GM19328 (cell line): Measurements from ENCODE around the gene SATB1.
"Not testable (repeated sequence)": the region's sequence is repeated elsewhere in the genome, so short reads cannot be mapped to it uniquely, and the experiment has no call there.

Experiments
- ATAC-seq: cut with Tn5 transposase; IDR thresholded peaks from one replicate; pipeline ENCODE4 v1.9.1; 2021; ENCODE audit warnings: mild to moderate bottlenecking, moderate library complexity; ENCODE audit not compliant: unreplicated experiment

The SATB1 gene

GRCh38 chr3:18424729-18425640, at the start of gene SATB1:
Gene SATB1 (minus strand): TSS chr3:18425339. CDS start chr3:18420967, 4,372 bp downstream.
- ATAC-seq: peak; percentile 44

DNA sequence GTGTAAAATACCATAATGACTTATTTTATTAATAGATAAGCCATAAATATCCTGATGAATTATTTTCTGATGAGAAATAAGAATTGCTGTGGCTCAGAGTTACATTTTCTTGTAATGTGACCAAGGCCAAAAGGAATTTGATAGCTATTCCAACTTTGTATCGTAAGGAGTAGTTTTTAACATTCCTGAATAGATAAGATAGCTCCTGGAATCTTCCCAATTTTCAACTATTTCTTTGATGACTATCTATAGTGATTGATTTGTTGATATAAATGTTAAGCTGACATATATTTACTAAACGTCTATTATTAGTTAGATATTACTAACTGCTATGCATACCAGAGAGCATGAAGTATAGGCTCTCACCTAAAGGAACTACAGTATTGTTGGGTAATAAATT, 49.1 kb upstream of the SATB1 start:
- ATAC-seq: no peak

GRCh38 chr3:18469775-18470174, 44.6 kb upstream of the SATB1 start:
- no peak for ATAC-seq

- ATAC-seq: no peak
Measured at GRCh38 chr3:18466136-18466535, 41.0 kb upstream of the SATB1 start.

DNA sequence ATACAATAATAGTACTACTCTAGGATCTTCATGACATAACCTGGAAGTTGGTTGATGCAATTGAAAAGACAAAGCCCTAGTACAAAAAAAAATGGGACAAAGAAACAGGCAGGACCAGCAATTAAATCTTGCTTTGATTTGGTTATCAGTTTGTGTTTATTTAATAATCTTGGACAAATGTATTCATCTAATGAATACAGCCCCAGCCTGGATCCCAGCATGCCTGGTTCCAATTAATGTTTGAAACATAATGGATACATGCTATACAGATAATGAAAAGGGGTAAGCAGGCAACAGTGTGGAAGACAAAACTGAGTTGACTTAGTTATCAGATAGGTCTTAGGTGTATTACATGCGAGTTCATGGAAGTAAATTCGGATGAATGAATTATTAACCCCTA, 29.6 kb upstream of the SATB1 start:
- ATAC-seq: no peak

DNA sequence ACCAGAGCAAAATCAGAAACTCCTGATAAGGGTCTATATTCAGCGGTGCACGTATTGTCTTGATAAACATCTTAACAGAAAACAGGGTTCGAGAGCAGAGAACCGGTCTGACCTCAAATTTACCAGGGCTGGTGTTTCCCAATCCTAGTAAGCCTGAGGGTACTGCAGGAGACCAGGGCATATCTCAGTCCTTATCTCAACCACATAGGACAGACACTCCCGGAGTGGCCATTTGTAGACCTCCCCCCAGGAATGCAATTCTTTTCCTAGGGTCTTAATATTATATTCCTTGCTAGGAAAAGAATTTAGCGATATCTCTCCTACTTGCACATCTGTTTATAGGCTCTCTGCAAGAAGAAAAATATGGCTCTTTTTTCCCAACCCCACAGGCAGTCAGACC, 24.5 kb upstream of the SATB1 start:
- ATAC-seq: not testable (repeated sequence)

- ATAC-seq: no peak
Measured at GRCh38 chr3:18447720-18448119, 22.6 kb upstream of the SATB1 start.

- no peak for ATAC-seq
Measured at GRCh38 chr3:18446149-18446825, 21.1 kb upstream of the SATB1 start.

DNA sequence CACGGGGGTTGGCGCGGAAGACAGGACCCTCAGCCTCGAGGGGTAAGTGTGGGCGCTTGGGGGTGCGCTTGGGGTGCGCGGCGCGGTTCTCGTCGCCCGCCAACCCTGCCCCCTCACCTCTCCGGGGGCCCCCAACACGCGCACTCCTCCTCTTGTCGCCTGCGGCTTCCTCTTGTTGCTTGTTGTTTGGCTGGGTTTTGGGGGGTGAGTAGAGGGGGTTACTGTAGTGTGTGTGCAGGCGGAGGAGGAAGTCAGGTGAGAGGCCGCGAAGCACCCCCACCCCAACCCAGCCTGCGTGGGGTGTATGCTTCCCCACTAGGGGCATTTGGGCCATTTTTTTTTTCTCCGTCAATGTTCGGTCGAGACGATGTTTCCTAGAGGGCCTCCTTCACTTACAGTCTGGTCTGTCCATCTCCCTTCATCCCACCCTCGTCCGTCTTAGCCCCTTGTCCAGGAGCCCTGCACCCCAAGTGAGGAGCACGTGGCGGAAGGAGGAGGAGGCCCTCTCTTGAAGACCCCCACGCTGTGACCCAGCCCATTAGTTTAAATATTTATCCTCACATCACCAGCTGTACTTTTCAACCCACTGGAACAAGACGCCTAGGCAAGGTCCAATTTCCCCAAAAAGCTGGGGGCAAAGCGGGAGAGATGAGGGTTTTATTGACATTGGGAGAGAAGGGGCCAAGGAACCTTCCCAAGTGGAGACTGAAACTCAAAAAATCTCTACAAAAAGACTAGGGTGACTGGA, 20.4 kb upstream of the SATB1 start:
- ATAC-seq: peak; percentile 11

GRCh38 chr3:18444595-18445400, 19.7 kb upstream of the SATB1 start:
- peak; percentile 94 for ATAC-seq

- no peak for ATAC-seq
Measured at GRCh38 chr3:18443665-18444594, 18.8 kb upstream of the SATB1 start.

- ATAC-seq: no peak
Measured at GRCh38 chr3:18442756-18443664, 17.9 kb upstream of the SATB1 start.

GRCh38 chr3:18441551-18441950, 16.4 kb upstream of the SATB1 start:
- no peak for ATAC-seq

- no peak for ATAC-seq
Measured at GRCh38 chr3:18440066-18440722, 15.1 kb upstream of the SATB1 start.

DNA sequence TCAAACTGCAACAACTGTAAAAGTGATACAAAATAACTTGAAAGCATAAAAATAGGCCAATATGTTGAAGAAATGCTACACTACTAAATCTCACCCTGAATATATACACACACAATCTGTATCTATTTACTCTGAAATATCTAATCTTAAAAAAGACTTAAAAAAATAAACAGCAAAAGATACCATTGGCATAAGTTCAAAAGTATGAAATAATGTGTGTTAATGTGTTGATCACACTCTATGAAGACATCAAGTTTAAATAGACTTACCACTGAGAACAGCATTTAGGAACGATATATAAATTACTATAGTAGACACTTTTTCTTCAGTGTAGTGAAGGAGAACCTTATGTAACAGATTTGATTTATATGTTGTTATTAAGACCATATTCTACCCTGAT, 14.1 kb upstream of the SATB1 start:
- ATAC-seq: no peak

GRCh38 chr3:18438586-18438985, 13.4 kb upstream of the SATB1 start:
- no peak for ATAC-seq

- no peak for ATAC-seq
Measured at GRCh38 chr3:18436213-18436612, 11.1 kb upstream of the SATB1 start.

DNA sequence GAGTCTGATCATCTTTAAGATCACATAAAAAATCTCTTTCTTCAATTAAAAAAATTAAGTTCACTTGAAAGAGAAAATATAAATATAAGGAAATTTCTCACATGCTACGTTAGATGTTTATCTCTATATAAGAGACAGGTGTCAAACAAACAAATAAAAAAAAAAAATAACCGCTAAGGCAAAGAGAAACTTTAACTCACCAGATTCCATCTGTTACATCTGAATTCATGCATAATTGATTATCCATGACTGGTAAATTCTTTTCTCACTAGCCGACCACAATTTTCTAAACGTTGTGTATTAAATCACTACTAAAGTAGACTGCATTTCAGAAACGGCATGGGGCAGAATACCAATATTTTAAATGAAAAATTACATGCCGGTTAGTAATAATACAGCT, 9.6 kb upstream of the SATB1 start:
- no peak for ATAC-seq
